Measurements from ENCODE around the gene TRIM63. TPM values are rescaled to one million over a fixed set of nuclear protein-coding genes. Genes with fewer than 3 reads are reported as not detected.

Gene TRIM63
- total RNA-seq, 6 donors from 2014 or later, result 0.26 to 0.61 (median 0.34) TPM; not detected in 3

GRCh38 chr1:26017606-26018005, 49.8 kb downstream of the TRIM63 start:
- ATAC-seq (ENCODE audit: low FRiP score in 2 of 2) (no peak), DNase-seq (no peak)
- no peak overlapping the region for H3K4me3 ChIP-seq
- H3K9me3 ChIP-seq, result no peaks in the 10 kb centered on the region
- no peaks in the 10 kb centered on the region for H3K27me3 ChIP-seq
- no peaks in the 10 kb centered on the region for H3K36me3 ChIP-seq
- peaks cover 2 to 28% (median 22%) of the 10 kb centered on the region in 4 donors for H3K4me1 ChIP-seq
- H3K27ac ChIP-seq, result no peak overlapping the region
- WGBS, 2 donors, result 77 to 84% methylated on average over 6 of the region's 6 CpGs
- TF ChIP-seq POLR2A (IDR thresholded peaks at IDR 0.05) (no peak), POLR2AphosphoS5 (IDR thresholded peaks at IDR 0.05) (no peak), CTCF (IDR thresholded peaks at IDR 0.05) (no peak), EP300 (IDR thresholded peaks at IDR 0.05) (no peak)

GRCh38 chr1:26016953-26017545, 50.4 kb downstream of the TRIM63 start:
- 66 to 68% methylated on average over 6 of the region's 6 CpGs for WGBS, 2 donors
- no peak overlapping the region for H3K27ac ChIP-seq
- H3K4me1 ChIP-seq, result peaks cover 2 to 28% (median 22%) of the 10 kb centered on the region in 4 donors
- ATAC-seq (ENCODE audit: low FRiP score in 2 of 2) (no peak), DNase-seq (no peak)
- no peaks in the 10 kb centered on the region for H3K27me3 ChIP-seq
- no peaks in the 10 kb centered on the region for H3K36me3 ChIP-seq
- no peaks in the 10 kb centered on the region for H3K9me3 ChIP-seq
- no peak overlapping the region for H3K4me3 ChIP-seq
- no peak for TF ChIP-seq CTCF (IDR thresholded peaks at IDR 0.05)
- no peak for TF ChIP-seq EP300 (IDR thresholded peaks at IDR 0.05)
- TF ChIP-seq POLR2AphosphoS5 (IDR thresholded peaks at IDR 0.05), result no peak
- no peak for TF ChIP-seq POLR2A (IDR thresholded peaks at IDR 0.05)

GRCh38 chr1:26016258-26016952, 51.0 kb downstream of the TRIM63 start:
- Histone ChIP-seq H3K27me3 (no peaks in the 10 kb centered on the region), H3K4me1 (peaks cover 2 to 28% (median 22%) of the 10 kb centered on the region in 4 donors), H3K27ac (no peak overlapping the region), H3K9me3 (no peaks in the 10 kb centered on the region), H3K4me3 (no peak overlapping the region), H3K36me3 (no peaks in the 10 kb centered on the region)
- TF ChIP-seq CTCF (IDR thresholded peaks at IDR 0.05), result no peak
- TF ChIP-seq POLR2AphosphoS5 (IDR thresholded peaks at IDR 0.05), result no peak
- no peak for TF ChIP-seq POLR2A (IDR thresholded peaks at IDR 0.05)
- TF ChIP-seq EP300 (IDR thresholded peaks at IDR 0.05), result no peak
- DNase-seq, result no peak
- 67 to 77% methylated on average over 8 to 10 of the region's 10 CpGs for WGBS, 2 donors
- ATAC-seq (ENCODE audit: low FRiP score in 2 of 2), result no peak

- WGBS, 2 donors, result 21 to 60% methylated on average over 2 of the region's 2 CpGs
- no peaks in the 10 kb centered on the region for H3K9me3 ChIP-seq
- no peak overlapping the region for H3K4me3 ChIP-seq
- ATAC-seq (ENCODE audit: low FRiP score in 2 of 2) (peak; percentile 68 to 72), DNase-seq (peak in 1 of 2 donors; percentile 94)
- H3K27ac ChIP-seq, result peak overlapping the region in 1 of 4 donors; percentile 52
- H3K36me3 ChIP-seq, result no peaks in the 10 kb centered on the region
- no peaks in the 10 kb centered on the region for H3K27me3 ChIP-seq
- peaks cover 2 to 28% (median 22%) of the 10 kb centered on the region in 4 donors for H3K4me1 ChIP-seq
- TF ChIP-seq EP300 (IDR thresholded peaks at IDR 0.05) (no peak), CTCF (IDR thresholded peaks at IDR 0.05) (no peak), POLR2A (IDR thresholded peaks at IDR 0.05) (no peak), POLR2AphosphoS5 (IDR thresholded peaks at IDR 0.05) (peak; percentile 54 to 68)
Observed at GRCh38 chr1:26015358-26015757, 52.1 kb downstream of the TRIM63 start.

Measured in upper lobe of left lung (tissue), 6 donors.